Coronary artery (tissue), 2 donors: ENCODE measurements around the gene PAX5.
A peak's percentile ranks its signal among the peaks of the same experiment; 100 is the strongest.

Experiments
- DNase-seq: peaks from one replicate; pipeline ENCODE4 v3.0.0-alpha.2; 2017; ENCODE audit warnings: low spot score
- H3K27ac ChIP-seq, 2 donors: fragments of 200-600 bp; sonication (generic); one replicate each; pipeline ENCODE4 v1.5.1; 2016 to 2019
- H3K4me3 ChIP-seq: fragments of 200-600 bp; sonication (generic); 2 replicates; pipeline ENCODE4 v1.5.1; 2016; ENCODE audit warnings: mild to moderate bottlenecking, moderate library complexity
- CTCF ChIP-seq: fragments of 200-600 bp; sonication (generic); IDR thresholded peaks from one replicate; pipeline ENCODE4 v1.5.1; 2019; ENCODE audit warnings: antibody characterized with exemption

The PAX5 gene

GRCh38 chr9:36993933-36994764, 39.9 kb downstream of the PAX5 start:
- DNase-seq: no peak
- no peak overlapping the region for H3K4me3 ChIP-seq
- TF ChIP-seq CTCF: no peak
- no peak overlapping the region for H3K27ac ChIP-seq

GRCh38 chr9:36992501-36993316, 41.4 kb downstream of the PAX5 start:
- no peak overlapping the region for H3K4me3 ChIP-seq
- TF ChIP-seq CTCF: no peak
- DNase-seq: no peak

GRCh38 chr9:36991516-36992134, 42.4 kb downstream of the PAX5 start:
- no peak for DNase-seq
- Histone ChIP-seq H3K27ac (no peak overlapping the region), H3K4me3 (no peak overlapping the region)
- TF ChIP-seq CTCF: no peak

More at GRCh38 chr9:36992501-36993316, 41.4 kb downstream of the PAX5 start:
- no peak overlapping the region for H3K27ac ChIP-seq

- TF ChIP-seq CTCF: no peak
- H3K4me3 ChIP-seq: no peak overlapping the region
- H3K27ac ChIP-seq: no peak overlapping the region
- DNase-seq: no peak
Measured at GRCh38 chr9:36988848-36989247, 45.2 kb downstream of the PAX5 start.

- no peak for TF ChIP-seq CTCF
- DNase-seq: no peak
Measured at GRCh38 chr9:36987891-36988290, 46.2 kb downstream of the PAX5 start.

GRCh38 chr9:36987409-36987808, 46.7 kb downstream of the PAX5 start:
- Histone ChIP-seq H3K4me3 (peak overlapping the region; percentile 25), H3K27ac (no peak overlapping the region)
- TF ChIP-seq CTCF: no peak
- no peak for DNase-seq

More at GRCh38 chr9:36987891-36988290, 46.2 kb downstream of the PAX5 start:
- Histone ChIP-seq H3K4me3 (peak overlapping the region; percentile 25), H3K27ac (no peak overlapping the region)
